Keratinocyte (primary cell): ENCODE measurements around the gene IL4R. TPM values are rescaled to one million over a fixed set of nuclear protein-coding genes. Genes with fewer than 3 reads are reported as not detected.
"Not testable (repeated sequence)": the region's sequence is repeated elsewhere in the genome, so short reads cannot be mapped to it uniquely, and the experiment has no call there.

Experiments
- DNase-seq: peaks from one replicate; pipeline ENCODE4 v3.0.0-alpha.2; 2011; ENCODE audit warnings: low read depth, missing footprints, low spot score
- FAIRE-seq: peaks from 2 replicates; lab custom pipeline; 2011; peaks lifted over from hg19 to GRCh38; lab: Jason Lieb, UNC
- H2AFZ ChIP-seq: 2 replicates; pipeline ENCODE4 v1.6.0; 2012; ENCODE audit warnings: low read length, control low read depth, inconsistent platforms; ENCODE audit not compliant: control insufficient read depth
- H3K27ac ChIP-seq: 2 replicates; pipeline ENCODE4 v1.5.1; 2011; ENCODE audit warnings: low read length; ENCODE audit not compliant: control insufficient read depth, insufficient read depth
- H3K27me3 ChIP-seq: 3 replicates; pipeline ENCODE4 v1.6.0; 2011; ENCODE audit warnings: low read length; ENCODE audit not compliant: control insufficient read depth, insufficient read depth; ENCODE audit errors: extremely low read depth
- H3K36me3 ChIP-seq, 2 experiments: 2 replicates in 1 of 2; 3 replicates in 1 of 2; pipeline ENCODE4 v1.5.1; 2011; ENCODE audit warnings: low read length in 2 of 2, mild to moderate bottlenecking in 1 of 2; ENCODE audit not compliant: control insufficient read depth in 2 of 2, insufficient read depth in 2 of 2; ENCODE audit errors: extremely low read depth in 1 of 2
- H3K4me1 ChIP-seq: 3 replicates; pipeline ENCODE4 v1.5.1; 2011; ENCODE audit warnings: low read length; ENCODE audit not compliant: control insufficient read depth, insufficient read depth; ENCODE audit errors: extremely low read depth
- H3K4me2 ChIP-seq: 3 replicates; pipeline ENCODE4 v1.6.0; 2011; ENCODE audit warnings: low read depth, low read length; ENCODE audit not compliant: control insufficient read depth, insufficient read depth; ENCODE audit errors: extremely low read depth
- H3K4me3 ChIP-seq, 3 experiments: fragments of 200-600 bp in 1 of 3; sonication (generic) in 1 of 3; 2 replicates in 2 of 3; 3 replicates in 1 of 3; pipeline ENCODE4 v1.5.1; 2011 to 2016; ENCODE audit warnings: low read length in 3 of 3, mild to moderate bottlenecking in 3 of 3, control low read depth in 2 of 3, inconsistent platforms in 1 of 3, low read depth in 1 of 3, mixed read lengths in 1 of 3, mixed run types in 1 of 3, moderate library complexity in 1 of 3; ENCODE audit not compliant: control insufficient read depth in 2 of 3, insufficient read depth in 2 of 3; ENCODE audit errors: extremely low read depth in 1 of 3
- H3K79me2 ChIP-seq: 2 replicates; pipeline ENCODE4 v1.6.0; 2012; ENCODE audit warnings: low read length; ENCODE audit not compliant: control insufficient read depth, insufficient read depth
- H3K9ac ChIP-seq: 3 replicates; pipeline ENCODE4 v1.6.0; 2011; ENCODE audit warnings: low read length; ENCODE audit not compliant: control insufficient read depth, insufficient read depth; ENCODE audit errors: extremely low read depth
- H3K9me1 ChIP-seq: 3 replicates; pipeline ENCODE4 v1.6.0; 2011; ENCODE audit warnings: low read length; ENCODE audit not compliant: control insufficient read depth, insufficient read depth; ENCODE audit errors: extremely low read depth
- H3K9me3 ChIP-seq: 2 replicates; pipeline ENCODE4 v1.5.1; 2012; ENCODE audit warnings: low read depth, low read length; ENCODE audit not compliant: control insufficient read depth
- H4K20me1 ChIP-seq: 3 replicates; pipeline ENCODE4 v1.6.0; 2011; ENCODE audit warnings: low read length; ENCODE audit not compliant: control insufficient read depth, insufficient read depth; ENCODE audit errors: extremely low read depth
- EZH2 ChIP-seq: IDR thresholded peaks from one replicate; pipeline ENCODE4 v1.6.1; 2012; ENCODE audit warnings: inconsistent platforms, mild to moderate bottlenecking, low read length, moderate library complexity
- dilution Hi-C: fragments of 300-500 bp; cut with MboI; formaldehyde crosslinking; loops from one replicate; pipeline ENCODE4 v1.7.0; 2020; ENCODE audit warnings: low sequenced_read_pairs; ENCODE audit not compliant: extremely low pct_ligation_motif_present
- polyA plus RNA-seq, 5 experiments: library from polyadenylated mRNA; depleted of rRNA in 3 of 5; stranded (reverse) in 3 of 5; stranded (forward) in 1 of 5; unstranded in 1 of 5; fragments of >200 nt; gene quantifications; 1 replicate in 1 of 5; 2 replicates in 3 of 5; 3 replicates in 1 of 5; pipeline versions ENCODE4 v1.2.1 to v1.2.3, GENCODE V29; 2011 to 2012; ENCODE audit warnings: missing spikeins in 2 of 5, low read depth in 1 of 5, low replicate concordance in 1 of 5
- TF ChIP-seq, protein P1 (sequence below), 3 experiments: IDR thresholded peaks in 1 of 3; conservative IDR thresholded peaks in 1 of 3; optimal IDR thresholded peaks in 1 of 3; 2 replicates in 2 of 3; 3 replicates in 1 of 3; pipeline versions ENCODE3 to v1.5.1; 2011; ENCODE audit warnings: low read length in 3 of 3, mild to moderate bottlenecking in 3 of 3, moderate library complexity in 2 of 3, control low read depth in 1 of 3, inconsistent platforms in 1 of 3; ENCODE audit not compliant: insufficient read depth in 2 of 3; ENCODE audit errors: extremely low read depth in 1 of 3

IL4R gene
- polyA plus RNA-seq, 1 donor (not counting 4 experiments of a cell fraction or from before 2014, with no cell fraction given) = 60.5 TPM

DNA sequence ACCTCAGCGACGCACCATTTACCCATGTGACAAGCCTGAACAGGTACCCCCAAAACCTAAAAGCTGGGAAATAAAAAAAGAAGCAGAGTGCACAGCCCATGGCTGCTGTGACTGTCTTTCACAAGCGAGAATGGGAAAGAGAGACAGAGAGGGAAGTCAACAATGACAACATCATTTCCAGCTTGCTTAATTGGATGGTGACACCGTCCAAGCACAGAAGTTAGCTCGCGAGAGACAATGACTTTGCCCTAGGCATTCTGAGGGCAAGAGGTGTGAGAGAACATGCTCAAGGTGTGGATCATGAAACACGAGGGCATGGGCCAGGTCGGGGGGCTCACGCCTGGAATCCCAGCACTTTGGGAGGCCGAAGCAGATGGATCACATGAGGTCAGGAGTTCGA lies 25.9 kb upstream of the IL4R start:
- H3K27ac ChIP-seq = no peak overlapping the region

DNA sequence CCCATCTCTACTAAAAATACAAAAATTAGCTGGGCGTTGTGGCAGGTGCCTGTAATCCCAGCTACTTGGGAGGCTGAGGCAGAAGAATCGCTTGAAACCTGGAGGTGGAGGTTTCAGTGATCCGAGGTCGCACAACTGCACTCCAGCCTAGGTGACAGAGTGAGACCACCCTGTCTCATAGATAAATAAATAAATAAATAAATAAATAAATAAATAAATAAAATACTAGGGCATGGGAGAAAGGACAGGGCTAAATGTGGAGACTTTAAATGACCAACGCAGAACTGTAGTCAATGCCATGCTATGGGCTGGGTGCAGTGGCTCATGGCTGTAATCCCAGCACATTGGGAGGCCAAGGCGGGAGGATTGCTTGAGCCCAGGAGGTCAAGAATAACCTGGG lies 25.5 kb upstream of the IL4R start:
- H2AFZ ChIP-seq, H3K4me2 ChIP-seq, H3K27ac ChIP-seq, H3K9me1 ChIP-seq, H3K9ac ChIP-seq, H3K4me3 ChIP-seq, H3K36me3 ChIP-seq, DNase-seq, H3K27me3 ChIP-seq, H3K79me2 ChIP-seq, H3K9me3 ChIP-seq, H4K20me1 ChIP-seq, FAIRE-seq, dilution Hi-C loops: not testable (repeated sequence)
- H3K4me1 ChIP-seq = peaks cover 14% of the 10 kb centered on the region

More for the DNA sequence above, 25.9 kb upstream of the IL4R start:
- no peak for TF ChIP-seq EZH2
- TF ChIP-seq, protein P1, sequence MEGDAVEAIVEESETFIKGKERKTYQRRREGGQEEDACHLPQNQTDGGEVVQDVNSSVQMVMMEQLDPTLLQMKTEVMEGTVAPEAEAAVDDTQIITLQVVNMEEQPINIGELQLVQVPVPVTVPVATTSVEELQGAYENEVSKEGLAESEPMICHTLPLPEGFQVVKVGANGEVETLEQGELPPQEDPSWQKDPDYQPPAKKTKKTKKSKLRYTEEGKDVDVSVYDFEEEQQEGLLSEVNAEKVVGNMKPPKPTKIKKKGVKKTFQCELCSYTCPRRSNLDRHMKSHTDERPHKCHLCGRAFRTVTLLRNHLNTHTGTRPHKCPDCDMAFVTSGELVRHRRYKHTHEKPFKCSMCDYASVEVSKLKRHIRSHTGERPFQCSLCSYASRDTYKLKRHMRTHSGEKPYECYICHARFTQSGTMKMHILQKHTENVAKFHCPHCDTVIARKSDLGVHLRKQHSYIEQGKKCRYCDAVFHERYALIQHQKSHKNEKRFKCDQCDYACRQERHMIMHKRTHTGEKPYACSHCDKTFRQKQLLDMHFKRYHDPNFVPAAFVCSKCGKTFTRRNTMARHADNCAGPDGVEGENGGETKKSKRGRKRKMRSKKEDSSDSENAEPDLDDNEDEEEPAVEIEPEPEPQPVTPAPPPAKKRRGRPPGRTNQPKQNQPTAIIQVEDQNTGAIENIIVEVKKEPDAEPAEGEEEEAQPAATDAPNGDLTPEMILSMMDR (optimal IDR thresholded peaks at IDR 0.05 in 1 of 3, IDR thresholded peaks at IDR 0.05 in 1 of 3, conservative IDR thresholded peaks at IDR 0.05 in 1 of 3; ENCODE audit: extremely low read depth in 1 of 3, insufficient read depth in 2 of 3, low read length in 3 of 3) = no peak
- dilution Hi-C loops = no loop called here
- no peaks in the 10 kb centered on the region for H3K36me3 ChIP-seq
- no peak overlapping the region for H2AFZ ChIP-seq
- H3K27me3 ChIP-seq = no peaks in the 10 kb centered on the region
- peaks cover 14% of the 10 kb centered on the region for H3K4me1 ChIP-seq
- FAIRE-seq (no peak), DNase-seq (no peak)
- H3K9me1 ChIP-seq = no peaks in the 10 kb centered on the region
- H3K4me2 ChIP-seq = no peak overlapping the region
- no peaks in the 10 kb centered on the region for H3K79me2 ChIP-seq
- no peak overlapping the region for H3K4me3 ChIP-seq
- H3K9ac ChIP-seq = no peak overlapping the region
- H4K20me1 ChIP-seq = no peaks in the 10 kb centered on the region
- H3K9me3 ChIP-seq = peaks cover 2% of the 10 kb centered on the region

DNA sequence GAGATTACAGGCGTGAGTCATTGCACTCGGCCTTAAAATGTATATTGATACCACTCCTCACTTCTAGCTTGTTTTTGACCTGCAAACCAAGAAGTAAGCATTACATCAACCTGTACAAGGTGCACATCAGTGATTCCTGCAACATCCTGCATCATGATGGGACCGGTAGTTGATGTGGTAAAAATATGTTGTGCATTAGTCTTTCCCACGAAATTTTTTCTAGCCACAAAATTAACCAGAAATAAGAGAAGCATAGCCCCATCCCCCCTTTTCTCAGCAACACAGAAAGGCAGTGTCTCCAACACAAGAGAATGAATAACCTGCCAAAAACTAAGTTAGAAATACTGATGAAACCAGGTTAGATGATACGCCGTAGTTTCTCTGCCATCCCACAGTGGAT lies 24.1 kb upstream of the IL4R start:
- Histone ChIP-seq H3K27me3 (no peaks in the 10 kb centered on the region), H3K4me2 (no peak overlapping the region), H3K36me3 (no peaks in the 10 kb centered on the region), H3K79me2 (no peaks in the 10 kb centered on the region), H3K4me1 (peaks cover 14% of the 10 kb centered on the region), H3K9ac (no peak overlapping the region), H3K9me1 (no peaks in the 10 kb centered on the region), H3K27ac (no peak overlapping the region), H3K9me3 (peaks cover 2% of the 10 kb centered on the region), H4K20me1 (no peaks in the 10 kb centered on the region), H3K4me3 (no peak overlapping the region), H2AFZ (no peak overlapping the region)
- DNase-seq = no peak
- dilution Hi-C loops = no loop called here
- no peak for TF ChIP-seq EZH2
- TF ChIP-seq, protein P1 (optimal IDR thresholded peaks at IDR 0.05 in 1 of 3, IDR thresholded peaks at IDR 0.05 in 1 of 3, conservative IDR thresholded peaks at IDR 0.05 in 1 of 3; ENCODE audit: extremely low read depth in 1 of 3, insufficient read depth in 2 of 3, low read length in 3 of 3) = no peak
- FAIRE-seq = no peak
